IPS DF 4.7 (cell line): ENCODE data around the gene PRODH.
"Not testable (repeated sequence)": the region's sequence is repeated elsewhere in the genome, so short reads cannot be mapped to it uniquely, and the experiment has no call there.

Source experiments
- DNase-seq: peaks from one replicate; pipeline ENCODE4 v3.0.0-alpha.2; 2013; ENCODE audit warnings: low spot score; ENCODE audit errors: extremely low read depth

PRODH gene

GRCh38 chr22:18954303-18954989, 18.4 kb upstream of the PRODH start:
- DNase-seq, result not testable (repeated sequence)

- DNase-seq, result not testable (repeated sequence)
Measured at GRCh38 chr22:18953128-18953527, 17.0 kb upstream of the PRODH start.

- no peak for DNase-seq
Measured at GRCh38 chr22:18952022-18952421, 15.9 kb upstream of the PRODH start.

- no peak for DNase-seq
Measured at GRCh38 chr22:18950141-18950540, 14.0 kb upstream of the PRODH start.

- no peak for DNase-seq
Measured at GRCh38 chr22:18947905-18948304, 11.8 kb upstream of the PRODH start.

GRCh38 chr22:18947105-18947504, 11.0 kb upstream of the PRODH start:
- DNase-seq, result not testable (repeated sequence)

- DNase-seq, result not testable (repeated sequence)
Measured at GRCh38 chr22:18938691-18939090, 2.6 kb upstream of the PRODH start.

- not testable (repeated sequence) for DNase-seq
Measured at GRCh38 chr22:18934688-18935087, 1.4 kb downstream of the PRODH start.

GRCh38 chr22:18933914-18934313, 2.2 kb downstream of the PRODH start:
- no peak for DNase-seq

- DNase-seq, result no peak
Measured at GRCh38 chr22:18931905-18932652, 4.0 kb downstream of the PRODH start.

GRCh38 chr22:18929459-18929858, 6.6 kb downstream of the PRODH start:
- DNase-seq, result no peak

GRCh38 chr22:18927573-18927972, 8.5 kb downstream of the PRODH start:
- DNase-seq, result no peak

GRCh38 chr22:18927020-18927419, 9.1 kb downstream of the PRODH start:
- DNase-seq, result no peak

GRCh38 chr22:18925368-18926064, 10.6 kb downstream of the PRODH start:
- DNase-seq, result no peak

- not testable (repeated sequence) for DNase-seq
Measured at GRCh38 chr22:18920257-18920902, 15.7 kb downstream of the PRODH start.

GRCh38 chr22:18917818-18918217, 18.3 kb downstream of the PRODH start:
- not testable (repeated sequence) for DNase-seq

GRCh38 chr22:18915550-18915949, 20.5 kb downstream of the PRODH start:
- DNase-seq, result not testable (repeated sequence)

GRCh38 chr22:18914558-18914957, 21.5 kb downstream of the PRODH start:
- not testable (repeated sequence) for DNase-seq

- not testable (repeated sequence) for DNase-seq
Measured at GRCh38 chr22:18912264-18912946, 23.7 kb downstream of the PRODH start.

GRCh38 chr22:18911535-18911934, 24.6 kb downstream of the PRODH start:
- not testable (repeated sequence) for DNase-seq

- DNase-seq, result no peak
Measured at GRCh38 chr22:18909556-18909955, 26.5 kb downstream of the PRODH start.
